Activated CD8-positive, alpha-beta memory T cell treated with anti-CD3 and anti-CD28 coated beads, Interleukin-2, amount 10 ng/mL, durations not matched to agents 7 days and 5 days (primary cell): Measurements from ENCODE around the gene TMEM161A. TPM values are rescaled to one million over a fixed set of nuclear protein-coding genes. Genes with fewer than 3 reads are reported as not detected.
"Not testable (repeated sequence)": the region's sequence is repeated elsewhere in the genome, so short reads cannot be mapped to it uniquely, and the experiment has no call there.

ENCODE experiments used
- ATAC-seq: fragments of 150-1000 bp; cut with Tn5 transposase; one replicate; pipeline ENCODE4 v1.10.0; 2021; ENCODE audit warnings: moderate library complexity
- CTCF ChIA-PET: fragments of 350-600 bp; sonication (Branson Sonifier 250); formaldehyde crosslinking; loops from one replicate; lab custom pipeline; 2021; ENCODE audit warnings: antibody characterized with exemption; lab: Charles Lee
- DNase-seq: peaks from one replicate; pipeline ENCODE4 v3.0.0-alpha.2; 2020
- H3K27ac Mint-ChIP-seq: one replicate; pipeline ENCODE4 v1.8.0; 2021; ENCODE audit warnings: mild to moderate bottlenecking, mixed read lengths
- H3K27me3 Mint-ChIP-seq: one replicate; pipeline ENCODE4 v1.8.0; 2021; ENCODE audit warnings: mixed read lengths
- H3K36me3 Mint-ChIP-seq: one replicate; pipeline ENCODE4 v1.8.0; 2021; ENCODE audit warnings: mild to moderate bottlenecking, mixed read lengths
- H3K4me1 Mint-ChIP-seq: one replicate; pipeline ENCODE4 v1.8.0; 2021; ENCODE audit warnings: mixed read lengths
- H3K4me3 Mint-ChIP-seq: one replicate; pipeline ENCODE4 v1.8.0; 2021; ENCODE audit warnings: mild to moderate bottlenecking, moderate library complexity, mixed read lengths
- H3K9me3 Mint-ChIP-seq: one replicate; pipeline ENCODE4 v1.8.0; 2022; ENCODE audit warnings: low read depth, mixed read lengths
- total RNA-seq, 2 experiments: library from RNA; stranded (reverse); gene quantifications; one replicate each; pipeline ENCODE4 v1.2.3, GENCODE V29; 2021

Gene TMEM161A
- total RNA-seq: 10 to 100 TPM; 22.0 to 25.1 TPM

- peak within 1 kb of the TSS; percentile 87 for H3K4me3 Mint-ChIP-seq
- peaks cover 23% of the 10 kb centered on the region for H3K4me1 Mint-ChIP-seq
- H3K27me3 Mint-ChIP-seq: no peaks in the 10 kb centered on the region
- H3K27ac Mint-ChIP-seq: peak within 1 kb of the TSS; percentile 95
- peak; percentile 100 for ATAC-seq
- CTCF ChIA-PET: interaction anchor here (1.3 to 1.4 kb wide), 2 partner anchors 73 to 86 kb away, joined by 4 to 6 read pairs; no protein-coding TSS in a partner anchor
- H3K36me3 Mint-ChIP-seq: peaks cover 4% of the 10 kb centered on the region
- DNase-seq: peak; percentile 98
- H3K9me3 Mint-ChIP-seq: no peaks in the 10 kb centered on the region
Measured at GRCh38 chr19:19138109-19138981, at the start of gene TMEM161A. TSS of gene TMEM161A (minus strand) at chr19:19138478. CDS start at chr19:19138428, 50 bp downstream.

- Mint-ChIP-seq H3K4me1 (peaks cover 25% of the 10 kb centered on the region), H3K27me3 (no peaks in the 10 kb centered on the region), H3K36me3 (peaks cover 28% of the 10 kb centered on the region), H3K27ac (no peak overlapping the region), H3K4me3 (no peak overlapping the region), H3K9me3 (no peaks in the 10 kb centered on the region)
- no peak for ATAC-seq
- CTCF ChIA-PET: interaction anchor here (2.9 kb wide), 1 partner anchor 12 kb away, joined by 14 read pairs; no protein-coding TSS in a partner anchor
- no peak for DNase-seq
Measured at GRCh38 chr19:19186742-19187141, 48.5 kb upstream of the TMEM161A start.

GRCh38 chr19:19185853-19186740 lies 47.8 kb upstream of the TMEM161A start:
- Mint-ChIP-seq H3K36me3 (peaks cover 33% of the 10 kb centered on the region), H3K4me1 (peaks cover 21% of the 10 kb centered on the region), H3K27ac (no peak overlapping the region), H3K4me3 (no peak overlapping the region), H3K27me3 (no peaks in the 10 kb centered on the region), H3K9me3 (no peaks in the 10 kb centered on the region)
- DNase-seq (peak; percentile 72), ATAC-seq (peak; percentile 89)
- CTCF ChIA-PET: interaction anchor here (0.6 to 2.9 kb wide), 4 partner anchors 11 to 304 kb away, joined by 3 to 14 read pairs (median 8); no protein-coding TSS in a partner anchor

- CTCF ChIA-PET: no interaction called here
- Mint-ChIP-seq H3K27ac (no peak overlapping the region), H3K36me3 (peaks cover 32% of the 10 kb centered on the region), H3K4me1 (peaks cover 5% of the 10 kb centered on the region), H3K27me3 (no peaks in the 10 kb centered on the region), H3K4me3 (no peak overlapping the region), H3K9me3 (no peaks in the 10 kb centered on the region)
- ATAC-seq (no peak), DNase-seq (no peak)
Measured at GRCh38 chr19:19181488-19181998, 43.3 kb upstream of the TMEM161A start.

GRCh38 chr19:19179548-19180441 lies 41.5 kb upstream of the TMEM161A start:
- CTCF ChIA-PET: interaction anchor here (0.9 kb wide), 1 partner anchor 23 kb away, joined by 4 read pairs; the partner anchor contains the start of gene NR2C2AP
- DNase-seq: no peak
- Mint-ChIP-seq H3K27me3 (no peaks in the 10 kb centered on the region), H3K36me3 (peaks cover 26% of the 10 kb centered on the region), H3K4me3 (no peak overlapping the region), H3K4me1 (no peaks in the 10 kb centered on the region), H3K27ac (no peak overlapping the region), H3K9me3 (no peaks in the 10 kb centered on the region)
- ATAC-seq: no peak

GRCh38 chr19:19176950-19177349 lies 38.7 kb upstream of the TMEM161A start:
- no peak overlapping the region for H3K27ac Mint-ChIP-seq
- H3K9me3 Mint-ChIP-seq: no peaks in the 10 kb centered on the region
- CTCF ChIA-PET: interaction anchor here (1.6 kb wide), 1 partner anchor 32 kb away, joined by 4 read pairs; no protein-coding TSS in a partner anchor
- H3K4me3 Mint-ChIP-seq: no peak overlapping the region
- no peaks in the 10 kb centered on the region for H3K27me3 Mint-ChIP-seq
- no peak for DNase-seq
- no peaks in the 10 kb centered on the region for H3K4me1 Mint-ChIP-seq
- ATAC-seq: no peak
- peaks cover 16% of the 10 kb centered on the region for H3K36me3 Mint-ChIP-seq

GRCh38 chr19:19173243-19173642 lies 35.0 kb upstream of the TMEM161A start:
- H3K27ac Mint-ChIP-seq, H3K4me3 Mint-ChIP-seq, DNase-seq, ATAC-seq, H3K27me3 Mint-ChIP-seq, H3K36me3 Mint-ChIP-seq, H3K9me3 Mint-ChIP-seq: not testable (repeated sequence)
- peaks cover 12% of the 10 kb centered on the region for H3K4me1 Mint-ChIP-seq
- CTCF ChIA-PET: interaction anchor here (0.7 to 2.7 kb wide), 3 partner anchors 13 to 85 kb away, joined by 3 to 15 read pairs (median 14); no protein-coding TSS in a partner anchor

GRCh38 chr19:19171821-19172532 lies 33.7 kb upstream of the TMEM161A start:
- Mint-ChIP-seq H3K4me1 (peaks cover 12% of the 10 kb centered on the region), H3K27me3 (no peaks in the 10 kb centered on the region)

GRCh38 chr19:19170873-19171672 lies 32.8 kb upstream of the TMEM161A start:
- Mint-ChIP-seq H3K4me3 (no peak overlapping the region), H3K4me1 (peaks cover 12% of the 10 kb centered on the region), H3K9me3 (no peaks in the 10 kb centered on the region), H3K36me3 (no peaks in the 10 kb centered on the region), H3K27ac (no peak overlapping the region), H3K27me3 (no peaks in the 10 kb centered on the region)
- ATAC-seq: no peak
- CTCF ChIA-PET: no interaction called here
- DNase-seq: no peak

More at GRCh38 chr19:19171821-19172532, 33.7 kb upstream of the TMEM161A start:
- ATAC-seq (no peak), DNase-seq (no peak)
- CTCF ChIA-PET: no interaction called here
- no peaks in the 10 kb centered on the region for H3K36me3 Mint-ChIP-seq
- no peak overlapping the region for H3K27ac Mint-ChIP-seq
- no peaks in the 10 kb centered on the region for H3K9me3 Mint-ChIP-seq
- no peak overlapping the region for H3K4me3 Mint-ChIP-seq

- Mint-ChIP-seq H3K4me3 (no peak within 1 kb of the TSS), H3K9me3 (no peaks in the 10 kb centered on the region), H3K27me3 (no peaks in the 10 kb centered on the region), H3K27ac (no peak within 1 kb of the TSS), H3K4me1 (peaks cover 12% of the 10 kb centered on the region), H3K36me3 (no peaks in the 10 kb centered on the region)
- CTCF ChIA-PET: interaction anchor here (0.6 to 1.6 kb wide), 2 partner anchors 14 to 191 kb away, joined by 3 to 5 read pairs; no protein-coding TSS in a partner anchor
- ATAC-seq (peak; percentile 90), DNase-seq (peak; percentile 82)
Measured at GRCh38 chr19:19170053-19170872, 32.0 kb upstream of the TMEM161A start, which contains the start of gene MEF2B. TSS of gene MEF2B (minus strand) at chr19:19170263. CDS start at chr19:19150735, 19,528 bp downstream.
